Stimulated activated CD8-positive, alpha-beta memory T cell treated with anti-CD3 and anti-CD28 coated beads, Interleukin-2, amount 100 ng/mL, for 1 hour (primary cell): ENCODE data around the gene ANGPTL5.
"Not testable (repeated sequence)": the region's sequence is repeated elsewhere in the genome, so short reads cannot be mapped to it uniquely, and the experiment has no call there.

Experiments
- DNase-seq, 2 donors: peaks; one replicate each; pipeline ENCODE4 v3.0.0-alpha.2; 2020; ENCODE audit warnings: low read depth in 2 of 2

Gene ANGPTL5

DNA sequence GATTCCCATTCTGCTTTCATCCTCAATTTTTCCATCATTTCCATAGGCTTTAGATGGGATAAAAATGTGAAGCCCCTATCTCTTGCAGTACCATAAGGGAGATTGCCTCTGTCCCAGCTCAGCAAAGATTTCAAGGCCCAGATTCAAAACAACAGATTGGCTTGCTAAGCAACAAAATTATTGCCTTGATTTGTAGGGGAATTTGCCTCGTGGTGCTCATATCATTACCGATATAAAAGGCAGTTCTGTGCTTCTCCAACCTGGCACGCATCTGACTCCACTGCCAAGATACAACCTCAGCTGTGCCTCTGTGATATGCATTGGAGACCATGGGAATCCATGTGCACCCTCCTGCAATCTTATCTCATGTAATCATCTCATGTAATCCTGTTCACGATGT is 26.6 kb downstream of the ANGPTL5 start:
- DNase-seq, result no peak

DNA sequence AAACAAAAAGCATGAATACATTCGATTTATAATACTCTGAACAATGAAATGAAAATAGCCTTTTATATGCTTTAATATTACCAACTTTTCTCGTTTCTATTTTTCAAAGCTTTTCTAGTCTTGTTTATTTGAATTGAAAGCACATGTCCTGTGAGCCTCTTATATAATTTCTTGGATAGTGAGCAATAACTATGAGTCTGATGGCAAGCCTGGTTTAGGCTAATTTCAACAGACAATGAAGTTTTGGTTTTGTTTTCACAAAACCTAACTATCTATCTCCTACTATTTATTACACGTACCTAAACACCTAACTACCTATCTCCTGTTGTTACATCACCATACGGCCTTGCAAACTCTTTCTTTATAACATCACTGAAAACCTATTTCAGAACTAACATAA is 30.7 kb downstream of the ANGPTL5 start:
- no peak for DNase-seq

DNA sequence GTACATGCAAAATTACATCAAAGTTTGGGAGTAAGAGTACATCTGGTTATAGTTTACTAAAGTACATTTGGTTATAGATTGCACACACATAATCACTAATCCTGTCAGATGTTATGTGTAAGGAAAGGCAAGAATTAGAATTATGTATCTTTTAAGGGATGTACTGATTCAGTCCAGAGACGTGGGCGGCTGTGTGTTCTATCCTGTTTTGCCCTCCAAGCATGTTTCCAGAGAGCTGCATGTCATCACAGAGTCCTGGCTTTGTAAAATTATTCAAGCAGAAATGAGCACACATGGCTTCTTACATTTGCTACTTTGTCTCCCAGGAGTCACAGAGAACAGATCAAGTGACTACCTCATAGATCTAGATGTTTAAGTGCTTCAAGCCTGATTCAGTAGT is 34.7 kb downstream of the ANGPTL5 start:
- no peak for DNase-seq

DNA sequence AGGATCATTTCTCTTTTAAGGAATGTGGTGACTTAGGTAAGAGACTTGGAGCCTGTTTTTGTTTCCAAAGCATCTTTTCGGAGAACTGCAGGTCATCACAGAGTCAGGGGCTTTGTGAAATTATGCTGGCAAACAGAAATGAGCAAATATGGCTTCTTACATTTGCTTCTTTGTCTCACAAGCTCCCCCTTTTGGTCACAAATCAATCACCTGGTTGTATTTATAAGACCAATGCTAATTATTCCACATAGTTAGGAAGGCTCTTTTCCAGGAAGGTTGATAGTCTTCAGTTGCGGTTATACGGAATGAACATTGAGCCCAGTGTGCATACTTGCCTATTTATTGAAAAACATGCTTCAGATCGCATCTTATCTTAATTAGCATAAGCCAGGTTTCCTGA is 36.1 kb downstream of the ANGPTL5 start:
- DNase-seq, result no peak

DNA sequence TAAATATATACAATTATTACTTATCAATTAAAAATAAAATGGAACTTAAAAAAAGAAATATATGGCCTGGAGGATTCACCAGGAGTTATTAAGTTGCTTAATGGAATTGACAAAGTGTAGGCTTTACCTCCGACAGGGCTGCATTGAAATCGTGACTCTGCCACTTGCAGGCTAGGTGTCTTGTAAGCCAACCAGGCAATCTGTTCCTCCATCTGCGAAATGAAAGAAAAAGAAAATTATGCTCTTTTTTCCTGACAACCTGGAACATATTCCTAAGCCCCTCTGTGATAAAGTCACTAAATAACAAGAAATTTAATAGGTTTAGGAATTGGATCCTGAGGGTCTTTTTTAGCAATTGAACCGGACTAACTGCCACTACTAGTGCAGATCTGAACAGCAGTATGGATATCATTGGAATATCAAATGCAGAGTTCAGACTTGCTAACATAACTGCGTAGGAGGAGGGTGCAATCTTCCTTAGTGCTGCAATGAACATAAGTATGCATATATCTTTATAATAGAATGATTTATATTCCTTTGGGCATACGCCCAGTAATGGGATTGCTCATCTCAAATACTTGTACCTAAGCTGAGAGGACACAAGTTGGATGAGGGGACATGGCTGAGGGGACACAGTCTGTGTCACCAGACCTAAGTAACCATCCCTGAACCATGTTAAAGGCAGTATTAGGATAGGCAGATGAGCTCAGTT is 44.0 kb downstream of the ANGPTL5 start:
- no peak for DNase-seq

DNA sequence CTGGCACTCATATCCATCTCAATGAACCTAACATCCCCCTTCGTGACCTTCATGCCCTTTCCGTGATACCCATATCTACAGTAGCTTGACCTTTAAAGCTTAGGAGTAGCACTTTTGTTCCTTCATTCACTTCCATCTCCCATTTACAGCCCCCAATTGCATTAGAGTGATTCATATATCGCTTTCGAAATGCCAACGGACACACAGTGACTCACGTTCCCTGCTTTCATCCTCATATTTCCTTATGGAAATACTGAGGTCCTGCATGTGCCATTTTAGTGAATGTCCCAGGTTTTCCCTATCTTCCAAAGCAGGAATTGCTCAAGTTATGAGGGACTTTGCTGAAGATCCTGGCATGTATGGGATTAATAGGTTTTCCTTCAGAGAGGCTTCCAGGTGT is 45.8 kb downstream of the ANGPTL5 start:
- DNase-seq, result no peak

DNA sequence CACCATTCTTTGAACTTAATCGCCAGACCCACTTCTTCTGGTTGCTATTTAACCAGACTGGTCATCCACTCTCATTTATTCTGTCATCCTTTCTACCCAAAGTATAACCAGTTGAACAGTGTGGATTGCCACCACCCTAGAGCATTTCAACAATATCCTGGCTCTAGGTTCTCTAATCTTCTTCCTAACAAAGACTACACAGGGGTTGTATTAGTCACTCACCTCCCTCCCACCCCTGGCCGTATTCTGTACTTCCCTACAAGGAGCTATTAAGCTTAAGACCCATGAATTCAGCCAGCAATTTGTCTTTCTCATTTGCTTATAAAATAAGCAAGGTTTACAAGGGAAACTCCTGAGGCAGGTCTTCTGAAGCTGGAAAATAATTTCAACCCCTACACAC is 48.4 kb downstream of the ANGPTL5 start:
- DNase-seq, result no peak

DNA sequence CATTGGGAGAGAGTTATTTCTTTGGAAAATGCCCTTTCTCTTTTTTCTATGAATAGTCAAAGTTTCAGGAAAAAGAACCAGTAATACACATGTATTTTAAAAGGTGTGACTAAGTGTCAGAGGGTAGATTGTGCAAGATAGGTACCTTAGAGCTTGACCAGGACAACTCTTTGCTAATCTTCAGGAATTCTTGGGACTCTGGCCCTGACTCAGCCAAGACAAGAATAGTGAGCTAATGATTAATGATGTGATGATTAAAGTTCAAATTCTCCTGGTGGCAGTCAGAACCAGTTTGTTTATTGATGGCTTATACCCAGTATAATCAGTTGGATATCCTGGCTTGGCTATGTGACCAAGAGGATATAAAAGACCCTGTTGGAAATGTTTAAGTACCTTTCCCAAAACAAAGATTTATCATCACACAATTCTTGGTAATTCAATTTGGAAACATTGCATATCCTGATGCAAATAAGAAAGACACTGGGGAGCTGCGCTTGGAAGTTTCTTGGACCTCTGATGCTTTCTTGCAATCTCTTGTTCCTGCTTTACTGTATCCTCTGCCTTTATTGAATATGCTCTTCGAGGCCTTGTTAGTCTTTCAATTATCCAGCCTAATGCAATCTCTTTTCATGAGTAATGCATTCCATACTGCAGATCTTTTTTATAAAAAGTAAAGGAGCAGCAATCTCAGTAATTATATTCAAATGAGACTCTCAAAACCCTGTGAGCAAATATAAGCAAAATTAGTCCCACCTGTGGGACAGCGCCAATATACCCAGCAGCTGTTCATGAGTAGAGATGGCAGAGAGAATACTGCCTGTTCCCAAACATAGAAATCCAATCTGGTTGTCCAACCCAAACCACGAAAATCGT is 49.5 kb downstream of the ANGPTL5 start:
- no peak for DNase-seq

DNA sequence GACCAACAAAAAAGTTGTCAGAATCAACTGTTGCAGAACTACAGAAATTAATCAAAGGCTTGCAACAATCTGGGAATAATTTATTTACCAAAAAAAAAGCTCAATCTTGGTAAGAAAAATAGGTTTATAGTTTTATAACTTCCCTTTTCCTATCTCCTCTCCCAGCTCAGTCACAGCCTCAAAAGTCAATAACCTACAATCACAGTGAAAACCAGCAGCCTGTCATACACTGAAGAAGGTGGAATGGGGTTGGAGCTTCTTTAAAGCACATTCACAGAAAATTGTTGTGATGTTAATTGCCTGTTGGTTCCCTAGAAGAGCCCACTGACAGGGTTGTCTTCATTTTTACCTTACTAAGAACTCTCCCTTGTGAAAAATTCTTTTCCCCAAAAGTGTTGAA is 52.2 kb downstream of the ANGPTL5 start:
- DNase-seq, result no peak

DNA sequence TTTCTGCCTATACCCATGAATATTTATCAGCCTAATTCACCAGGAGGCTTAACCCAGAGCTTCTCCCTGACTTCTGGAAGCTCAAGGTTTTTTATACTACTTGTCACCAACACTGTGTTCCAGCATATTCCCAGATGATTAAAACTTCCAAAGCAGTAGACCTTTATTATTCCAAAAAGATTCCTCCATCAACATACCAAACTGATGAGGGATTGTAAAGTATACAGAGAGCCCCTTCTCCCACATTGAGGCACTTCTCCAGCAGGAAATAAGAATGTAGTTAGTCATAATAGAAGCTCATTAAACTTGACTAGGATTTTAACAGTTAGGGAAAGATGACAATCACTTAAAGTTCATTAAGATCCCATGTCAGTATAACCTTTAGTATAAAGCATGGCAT is 53.0 kb downstream of the ANGPTL5 start:
- no peak for DNase-seq

DNA sequence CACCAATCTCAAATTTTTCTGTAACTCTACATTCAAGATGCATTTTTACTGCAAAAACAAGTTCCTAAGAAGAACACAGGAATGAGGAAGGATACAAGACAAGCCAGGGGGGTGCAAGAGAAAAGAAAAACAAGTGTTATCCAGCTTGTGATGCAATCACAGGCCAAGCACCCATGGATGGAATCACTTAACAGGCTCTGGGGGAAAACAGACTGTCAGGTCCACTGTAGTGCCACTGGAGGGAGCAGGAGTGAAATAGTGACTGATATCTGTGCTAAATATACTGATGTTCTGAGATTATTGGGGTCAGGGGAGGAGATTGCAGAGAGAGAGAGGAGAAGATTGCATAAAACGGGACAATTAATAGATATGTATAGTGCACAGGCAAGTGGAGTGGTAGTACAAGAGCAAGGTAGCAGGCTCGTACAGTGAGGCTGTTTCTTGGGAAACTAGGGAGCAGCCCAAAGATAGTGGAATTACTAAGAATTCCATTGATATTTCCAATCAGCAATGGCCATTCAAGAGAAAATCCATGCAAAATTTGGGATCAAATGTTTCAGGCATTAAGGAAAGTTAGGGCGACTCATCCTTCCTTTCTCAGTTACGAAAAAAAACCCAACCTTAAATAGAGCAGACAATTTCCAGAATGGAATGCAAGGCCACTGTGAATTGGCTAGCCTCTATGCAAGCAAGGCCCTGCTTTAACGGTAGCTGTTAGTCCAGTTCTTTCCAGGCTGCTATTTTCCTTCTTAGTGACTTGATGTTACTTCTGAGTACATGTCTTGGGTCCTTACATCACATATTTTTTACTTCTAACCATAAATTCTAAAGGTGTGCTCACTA is 53.7 kb downstream of the ANGPTL5 start:
- no peak for DNase-seq

DNA sequence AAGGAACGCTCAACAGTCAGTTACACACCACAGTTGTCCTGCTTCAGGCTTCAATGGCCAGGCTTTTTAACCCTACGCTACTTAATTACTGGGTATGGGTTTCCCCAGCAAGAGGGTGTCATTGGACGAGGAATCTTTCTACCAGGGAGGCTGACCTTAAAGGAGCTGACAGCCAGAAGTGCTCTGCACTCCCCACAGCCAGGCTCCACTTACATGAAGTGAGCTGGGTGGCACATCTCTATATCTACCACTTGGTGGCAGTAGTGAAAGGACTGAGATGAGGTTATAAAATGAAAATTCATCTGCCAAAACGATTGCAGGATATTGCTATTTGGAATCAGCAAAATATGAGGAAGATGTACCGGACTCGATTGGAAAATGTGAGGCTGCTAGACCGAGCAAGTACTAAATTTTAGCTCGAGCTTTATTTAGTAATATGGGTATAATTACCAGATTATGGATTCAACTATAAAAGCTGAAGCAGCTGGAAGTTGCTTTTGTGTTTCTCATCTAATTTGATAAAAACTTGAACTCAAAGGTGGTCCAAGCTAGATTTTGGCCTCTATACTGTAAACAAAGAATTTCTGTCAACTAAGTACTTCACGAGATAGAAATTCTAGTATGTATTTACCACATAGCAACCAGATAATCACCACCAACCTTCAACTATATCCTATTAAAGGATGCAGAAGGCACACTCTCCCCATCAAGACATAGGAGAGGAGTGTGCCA is 55.5 kb downstream of the ANGPTL5 start:
- peak in 1 of 2 donors; percentile 2 for DNase-seq

DNA sequence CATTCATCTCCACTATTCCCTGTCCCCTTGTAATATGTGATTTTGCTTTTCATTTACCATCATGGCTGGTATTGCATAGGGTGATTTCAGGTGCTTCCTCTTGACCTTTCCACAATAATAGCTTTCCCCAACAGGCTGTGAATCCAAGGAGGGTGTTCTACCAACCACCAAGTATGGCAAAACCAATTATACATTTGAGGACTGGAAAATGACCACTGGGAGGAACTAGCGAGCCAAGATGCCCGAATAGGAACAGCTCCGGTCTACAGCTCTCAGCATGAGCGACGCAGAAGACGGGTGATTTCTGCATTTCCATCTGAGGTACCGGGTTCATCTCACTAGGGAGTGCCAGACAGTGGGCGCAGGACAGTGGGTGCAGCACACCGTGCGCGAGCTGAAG is 64.1 kb downstream of the ANGPTL5 start:
- not testable (repeated sequence) for DNase-seq

DNA sequence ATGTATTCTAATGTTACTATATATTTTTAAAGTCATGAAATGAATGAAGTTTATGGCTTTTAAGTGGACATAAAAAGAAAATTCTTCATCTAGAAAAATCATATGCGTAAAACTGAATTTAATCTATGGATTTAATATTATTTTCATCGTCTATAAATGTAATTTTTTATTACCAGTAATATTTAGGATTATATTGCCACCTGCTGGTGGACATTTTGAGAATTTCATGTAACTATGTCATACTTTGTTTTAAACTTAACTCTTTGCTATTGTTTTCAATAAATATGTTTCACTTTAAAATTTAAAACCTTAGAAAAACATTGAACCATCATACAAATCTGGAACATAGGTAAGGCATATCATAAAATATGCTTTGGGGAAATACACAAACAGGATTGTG is 68.1 kb downstream of the ANGPTL5 start:
- DNase-seq, result no peak

DNA sequence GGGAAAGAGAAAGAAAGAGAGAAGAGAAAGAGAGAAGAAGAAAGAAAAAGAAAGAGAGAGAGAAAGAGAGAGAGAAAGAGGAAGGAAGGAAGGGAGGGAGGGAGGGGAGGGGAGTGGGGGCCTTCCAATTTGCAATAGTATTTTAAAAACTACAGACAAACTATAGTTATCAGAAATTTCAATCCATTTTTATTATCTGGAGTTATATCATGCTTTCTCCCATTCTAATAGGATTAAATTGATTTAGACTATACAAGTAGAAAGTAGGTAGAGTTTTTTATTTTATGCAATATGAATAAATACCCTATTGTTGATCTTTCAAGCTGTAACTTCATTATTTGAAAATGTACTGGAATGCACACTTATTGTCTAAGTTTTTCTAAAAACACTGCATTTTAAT is 71.7 kb downstream of the ANGPTL5 start:
- DNase-seq, result no peak

DNA sequence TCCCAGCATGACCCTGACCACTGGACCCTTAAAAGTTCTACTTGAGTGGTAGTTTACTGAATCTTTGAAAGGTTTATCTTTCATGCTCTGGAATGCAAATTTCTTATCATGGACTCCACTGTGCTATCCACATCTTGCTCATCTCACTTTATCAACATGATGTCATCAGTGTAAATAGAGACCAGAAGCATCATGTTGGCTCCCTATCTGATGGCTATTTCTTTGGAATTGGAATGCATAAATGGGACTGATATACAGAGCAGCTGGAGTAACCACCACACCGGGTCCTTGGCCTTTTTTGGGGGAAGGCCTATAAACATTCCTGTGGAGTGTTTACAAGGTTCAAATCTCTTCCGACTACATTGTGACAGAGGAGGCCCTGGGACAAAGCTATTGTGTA is 75.6 kb downstream of the ANGPTL5 start:
- DNase-seq, result no peak
